Measurements from ENCODE around the gene TUFT1. TPM values are rescaled to one million over a fixed set of nuclear protein-coding genes. Genes with fewer than 3 reads are reported as not detected.

The TUFT1 gene
- total and polyA plus RNA-seq, 2 of the 4 experiments (the other 2 are of a cell fraction) = 21.2 to 30.3 TPM

DNA sequence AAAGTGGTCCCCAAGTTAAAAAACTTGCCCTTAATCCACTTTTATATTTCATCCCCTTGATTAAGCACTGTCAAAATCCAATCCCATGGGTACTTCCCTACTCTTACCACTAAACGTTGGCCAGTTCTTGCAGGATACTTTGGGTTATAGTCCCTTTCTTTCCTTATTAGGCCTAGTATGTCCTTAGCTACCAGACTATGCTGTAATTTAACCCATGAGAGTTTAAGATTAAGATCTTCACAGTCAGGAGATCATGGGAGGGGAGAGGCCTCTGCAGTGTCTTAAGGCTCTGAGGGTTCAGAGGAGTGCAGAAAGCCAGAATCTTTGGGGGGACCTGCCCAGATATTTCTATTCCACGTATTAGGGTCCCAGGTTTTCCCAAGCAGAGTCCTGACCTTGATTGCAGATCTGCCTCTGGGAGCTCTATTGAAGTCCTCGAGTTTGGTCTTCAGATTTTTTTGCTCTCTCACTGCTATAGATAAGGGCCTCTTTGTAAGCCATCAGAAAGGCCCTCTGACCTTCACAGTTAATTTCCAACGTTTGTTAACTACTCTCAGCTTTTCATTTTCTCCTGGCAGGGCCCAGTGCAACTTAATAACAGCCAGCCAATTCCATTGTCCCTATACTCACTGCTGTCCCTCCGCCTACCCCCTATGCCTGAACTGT, 37.9 kb upstream of the TUFT1 start:
- H3K18ac ChIP-seq (ENCODE audit: low read depth, low read length) = no peak overlapping the region
- no peak overlapping the region for H3K4ac ChIP-seq (ENCODE audit: low read depth, low read length)
- no peaks in the 10 kb centered on the region for H3K79me1 ChIP-seq (ENCODE audit: low read depth in 1 of 2, low read length in 2 of 2)
- no peak overlapping the region for H3K27ac ChIP-seq (ENCODE audit: insufficient read depth, low read length)
- no peak overlapping the region for H3K23ac ChIP-seq (ENCODE audit: low read depth, low read length)
- DNase-seq (no peak), ATAC-seq (ENCODE audit: low read depth) (no peak)
- H4K20me1 ChIP-seq (ENCODE audit: insufficient read depth, low read length) = no peaks in the 10 kb centered on the region
- no peak overlapping the region for H2BK15ac ChIP-seq (ENCODE audit: low read depth, low read length)
- BruUV-seq (replicated peaks) = no TSS peak
- no peaks in the 10 kb centered on the region; the same call in 1 of the 2 replicates for H3K9me1 ChIP-seq (ENCODE audit: insufficient read depth, low read length)
- no peak overlapping the region for H2BK5ac ChIP-seq (ENCODE audit: low read depth, low read length, poor library complexity, severe bottlenecking)
- no peak overlapping the region for H3K4me3 ChIP-seq (ENCODE audit: insufficient read depth, low read depth, low read length)
- no peaks in the 10 kb centered on the region for H3K9me3 ChIP-seq (ENCODE audit: control insufficient read depth, insufficient read depth, low read length)
- peaks cover 17% of the 10 kb centered on the region for H3K27me3 ChIP-seq (ENCODE audit: control insufficient read depth, insufficient read depth, low read length)
- no peak overlapping the region for H2BK120ac ChIP-seq (ENCODE audit: low read depth, low read length)
- H3K4me2 ChIP-seq (ENCODE audit: low read depth, low read length) = no peak overlapping the region
- H3K9ac ChIP-seq (ENCODE audit: low read depth, low read length) = no peak overlapping the region
- ChIA-PET POLR2A (ENCODE audit: unreplicated experiment) (no interaction called here), CTCF (no interaction called here)
- peaks cover 1% of the 10 kb centered on the region; the same call in 1 of the 2 replicates for H3K4me1 ChIP-seq (ENCODE audit: control insufficient read depth, insufficient read depth, low read length)
- no peak overlapping the region for H4K5ac ChIP-seq (ENCODE audit: low read depth, low read length)
- no peak overlapping the region for H2AK5ac ChIP-seq (ENCODE audit: low read depth, low read length)
- H3K36me3 ChIP-seq (ENCODE audit: control insufficient read depth, insufficient read depth, low read length) = no peaks in the 10 kb centered on the region
- no peak overlapping the region for H2AFZ ChIP-seq (replicated peaks; ENCODE audit: low read length, poor library complexity)
- H3K56ac ChIP-seq (ENCODE audit: extremely low read depth, insufficient read depth, low read length) = no peak overlapping the region
- no peak overlapping the region for H4K8ac ChIP-seq (ENCODE audit: low read depth in 2 of 2, low read length in 2 of 2)
- H2BK20ac ChIP-seq (ENCODE audit: low read depth, low read length) = no peak overlapping the region
- dilution Hi-C loops (cut with HindIII; ENCODE audit: low sequenced_read_pairs, unreplicated experiment) (no loop called here), intact Hi-C loops (cut with micrococcal nuclease) (no loop called here), in situ Hi-C loops (cut with MboI; ENCODE audit: low sequenced_read_pairs) (no loop called here)
- TF ChIP-seq RFX5 (IDR thresholded peaks at IDR 0.05; ENCODE audit: low read depth, low read length) (no peak), MAZ (IDR thresholded peaks at IDR 0.05; ENCODE audit: borderline replicate concordance, low read depth, low read length) (no peak), ELK1 (IDR thresholded peaks at IDR 0.05; ENCODE audit: borderline replicate concordance, low read depth, low read length) (no peak), CEBPB (IDR thresholded peaks at IDR 0.05; ENCODE audit: low read depth, low read length) (no peak), SMC3 (IDR thresholded peaks at IDR 0.05; ENCODE audit: low read depth, low read length) (no peak), RCOR1 (IDR thresholded peaks at IDR 0.05; ENCODE audit: insufficient replicate concordance, low read length) (no peak), CHD1 (IDR thresholded peaks at IDR 0.05; ENCODE audit: low read depth, low read length) (no peak), POLR2A (IDR thresholded peaks at IDR 0.05; ENCODE audit: low read depth, low read length) (no peak), FOS (IDR thresholded peaks at IDR 0.05; ENCODE audit: low read depth, low read length) (no peak), MXI1 (IDR thresholded peaks at IDR 0.05; ENCODE audit: borderline replicate concordance, low read depth, low read length) (no peak), NFE2L2 (IDR thresholded peaks at IDR 0.05; ENCODE audit: low read depth, low read length) (no peak), RAD21 (IDR thresholded peaks at IDR 0.05; ENCODE audit: low read length) (no peak), BHLHE40 (IDR thresholded peaks at IDR 0.05; ENCODE audit: low read depth, low read length) (no peak), MAFK (IDR thresholded peaks at IDR 0.05; ENCODE audit: low read depth, low read length) (no peak)
- TF ChIP-seq, protein P1, sequence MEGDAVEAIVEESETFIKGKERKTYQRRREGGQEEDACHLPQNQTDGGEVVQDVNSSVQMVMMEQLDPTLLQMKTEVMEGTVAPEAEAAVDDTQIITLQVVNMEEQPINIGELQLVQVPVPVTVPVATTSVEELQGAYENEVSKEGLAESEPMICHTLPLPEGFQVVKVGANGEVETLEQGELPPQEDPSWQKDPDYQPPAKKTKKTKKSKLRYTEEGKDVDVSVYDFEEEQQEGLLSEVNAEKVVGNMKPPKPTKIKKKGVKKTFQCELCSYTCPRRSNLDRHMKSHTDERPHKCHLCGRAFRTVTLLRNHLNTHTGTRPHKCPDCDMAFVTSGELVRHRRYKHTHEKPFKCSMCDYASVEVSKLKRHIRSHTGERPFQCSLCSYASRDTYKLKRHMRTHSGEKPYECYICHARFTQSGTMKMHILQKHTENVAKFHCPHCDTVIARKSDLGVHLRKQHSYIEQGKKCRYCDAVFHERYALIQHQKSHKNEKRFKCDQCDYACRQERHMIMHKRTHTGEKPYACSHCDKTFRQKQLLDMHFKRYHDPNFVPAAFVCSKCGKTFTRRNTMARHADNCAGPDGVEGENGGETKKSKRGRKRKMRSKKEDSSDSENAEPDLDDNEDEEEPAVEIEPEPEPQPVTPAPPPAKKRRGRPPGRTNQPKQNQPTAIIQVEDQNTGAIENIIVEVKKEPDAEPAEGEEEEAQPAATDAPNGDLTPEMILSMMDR (conservative IDR thresholded peaks at IDR 0.05; ENCODE audit: low read depth, low read length) = no peak
- 35% methylated on average over 3 of the region's 5 CpGs; no CpG with 5 or more reads in 1 of the 2 experiments for WGBS, 2 experiments (ENCODE audit: extremely low coverage in 2 of 2, insufficient read length in 1 of 2)
- no peak overlapping the region for H4K91ac ChIP-seq (ENCODE audit: insufficient read depth, low read depth, low read length)
- H3K14ac ChIP-seq (replicated peaks; ENCODE audit: low read depth, low read length) = no peak overlapping the region
- no peak overlapping the region for H2AK9ac ChIP-seq (replicated peaks; ENCODE audit: low read depth, low read length, poor library complexity)
